Cerebellar cortex (tissue), 1 donor: ENCODE measurements around the gene CELA3B.
"Not testable (repeated sequence)": the region's sequence is repeated elsewhere in the genome, so short reads cannot be mapped to it uniquely, and the experiment has no call there.

Experiments used
- DNase-seq: peaks from one replicate; pipeline ENCODE4 v3.0.0-alpha.2; 2015; ENCODE audit warnings: low spot score

CELA3B gene

DNA sequence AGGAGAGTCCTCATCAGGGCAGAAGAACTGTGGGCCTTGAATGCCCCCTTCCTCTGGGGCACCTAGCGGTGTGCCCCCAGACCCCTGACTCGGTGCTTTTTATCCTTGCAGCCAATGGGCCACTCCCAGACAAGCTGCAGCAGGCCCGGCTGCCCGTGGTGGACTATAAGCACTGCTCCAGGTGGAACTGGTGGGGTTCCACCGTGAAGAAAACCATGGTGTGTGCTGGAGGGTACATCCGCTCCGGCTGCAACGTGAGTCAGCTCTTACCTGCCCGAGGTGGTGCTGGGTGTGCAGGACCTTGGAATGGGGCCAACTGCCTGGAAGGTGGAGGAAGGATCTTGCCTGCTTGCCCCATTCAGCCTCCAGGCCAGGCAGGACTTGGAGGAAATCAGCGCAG, 30.4 kb downstream of the CELA3B start:
- not testable (repeated sequence) for DNase-seq

DNA sequence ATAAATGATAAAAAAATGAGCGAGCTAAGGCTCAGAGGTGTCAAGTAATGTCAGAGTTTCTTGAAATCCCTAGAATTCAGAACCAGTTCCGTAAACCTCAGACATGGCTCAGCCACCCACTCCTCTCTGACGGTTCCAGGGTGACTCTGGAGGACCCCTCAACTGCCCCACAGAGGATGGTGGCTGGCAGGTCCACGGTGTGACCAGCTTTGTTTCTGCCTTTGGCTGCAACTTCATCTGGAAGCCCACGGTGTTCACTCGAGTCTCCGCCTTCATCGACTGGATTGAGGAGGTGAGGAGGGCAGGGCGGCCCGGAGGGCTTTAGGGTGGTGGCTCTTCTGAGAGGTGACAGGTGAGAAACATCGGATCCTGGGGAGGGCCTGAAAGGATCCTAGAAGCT, 32.7 kb downstream of the CELA3B start:
- not testable (repeated sequence) for DNase-seq

DNA sequence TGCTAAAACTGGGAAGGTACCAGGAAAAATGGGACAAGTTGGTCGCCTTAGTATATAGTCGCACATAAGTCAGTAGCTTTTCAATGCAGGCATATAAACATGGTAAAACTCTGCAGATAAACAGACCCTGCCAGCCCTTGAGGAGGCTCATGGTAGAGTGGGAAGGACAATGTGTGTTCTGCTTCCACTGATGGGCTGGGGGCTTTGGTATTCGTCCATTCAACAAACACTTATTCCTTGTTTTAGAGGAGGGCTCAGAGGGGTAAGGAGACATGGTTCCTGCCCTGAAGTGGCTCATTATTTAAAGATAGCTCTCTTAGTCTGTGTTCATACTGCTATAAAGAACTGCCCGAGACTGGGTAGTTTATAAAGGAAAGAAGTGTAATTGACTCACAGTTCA, 35.9 kb downstream of the CELA3B start:
- not testable (repeated sequence) for DNase-seq

DNA sequence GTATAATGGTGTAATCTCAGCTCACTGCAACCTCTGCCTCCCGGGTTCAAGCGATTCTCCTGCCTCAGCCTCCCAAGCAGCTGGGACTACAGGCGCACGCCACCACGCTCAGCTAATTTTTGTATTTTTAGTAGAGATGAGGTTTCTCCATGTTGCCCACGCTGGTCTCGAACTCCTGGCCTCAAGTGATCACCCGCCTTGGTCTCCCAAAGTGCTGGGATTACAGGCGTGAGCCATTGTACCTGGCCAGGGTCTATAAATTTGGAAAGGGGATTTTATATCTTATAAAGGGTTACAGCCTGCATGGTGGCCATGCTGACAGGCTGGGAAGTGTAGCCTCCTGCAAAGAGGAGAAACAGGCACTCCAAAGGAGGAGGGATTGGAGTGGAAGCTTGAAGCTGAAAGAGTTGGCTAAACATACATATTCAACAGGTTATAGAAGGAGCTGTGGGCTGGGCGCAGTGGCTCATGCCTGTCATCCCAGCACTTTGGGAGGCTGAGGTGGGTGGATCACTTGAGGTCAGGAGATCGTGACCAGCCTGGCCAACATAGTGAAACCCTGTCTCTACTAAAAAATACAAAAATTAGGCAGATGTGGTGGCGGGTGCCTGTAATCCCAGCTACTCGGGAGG, 37.9 kb downstream of the CELA3B start:
- not testable (repeated sequence) for DNase-seq

DNA sequence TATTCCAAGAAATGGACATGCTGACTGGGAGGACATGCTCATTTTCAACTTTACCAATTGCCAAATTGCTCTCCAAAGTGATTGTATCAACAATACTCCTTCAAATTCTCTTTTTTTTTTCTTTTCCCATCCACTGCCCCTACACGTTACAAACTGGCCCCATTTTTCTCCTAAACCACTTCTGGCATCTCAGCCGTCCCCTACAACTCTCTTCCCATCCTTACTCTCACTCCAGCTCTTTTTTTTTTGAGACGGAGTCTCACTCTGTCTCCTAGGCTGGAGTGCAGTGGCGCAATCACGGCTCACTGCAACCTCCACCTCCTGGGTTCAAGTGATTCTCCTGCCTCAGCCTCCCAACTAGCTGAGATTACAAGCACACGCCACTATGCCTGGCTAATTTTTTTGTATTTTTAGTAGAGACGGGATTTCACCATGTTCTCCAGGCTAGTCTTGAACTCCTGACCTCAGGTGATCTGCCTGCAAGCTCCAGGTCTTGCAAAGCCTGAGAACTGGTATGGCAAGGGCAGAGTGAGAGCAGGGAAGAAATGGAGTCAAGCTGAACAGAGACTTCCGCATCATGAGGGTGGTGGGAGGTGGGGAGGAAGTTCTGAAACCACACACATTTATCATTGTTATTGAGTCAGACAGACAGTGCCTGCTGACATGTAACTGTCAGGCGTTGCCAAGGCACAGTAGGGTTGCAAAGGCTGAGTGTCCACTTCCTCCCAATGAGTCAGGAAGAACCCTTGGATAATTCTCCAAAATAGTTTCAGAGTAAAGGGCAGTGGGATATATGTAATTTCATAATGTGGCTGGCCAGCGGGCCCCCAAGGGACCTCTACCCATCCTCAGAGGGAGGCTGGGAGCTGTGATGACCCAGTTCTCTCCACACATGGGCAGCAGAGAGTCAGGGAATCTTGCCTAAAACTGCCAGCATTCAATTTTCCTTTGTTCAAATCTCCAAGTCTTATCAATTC, 42.0 kb downstream of the CELA3B start:
- DNase-seq, result no peak

DNA sequence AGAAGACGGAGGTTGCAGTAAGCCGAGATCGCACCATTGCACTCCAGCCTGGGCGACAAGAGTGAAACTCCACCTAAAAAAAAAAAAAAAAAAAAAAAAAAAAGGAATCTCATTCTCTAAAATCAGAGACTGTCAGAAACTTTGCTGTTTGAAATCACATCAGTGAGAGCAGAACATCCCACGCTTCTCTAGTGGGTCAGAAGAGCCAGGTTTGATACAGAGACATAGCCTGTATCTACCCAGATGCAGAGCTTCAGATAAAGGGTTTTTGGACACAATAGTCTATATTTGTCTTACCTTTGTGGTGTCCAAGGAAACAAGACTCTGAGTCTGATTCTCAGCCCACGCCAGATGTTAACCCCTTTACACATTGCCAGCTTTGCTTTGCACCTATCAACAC, 44.2 kb downstream of the CELA3B start:
- no peak for DNase-seq

DNA sequence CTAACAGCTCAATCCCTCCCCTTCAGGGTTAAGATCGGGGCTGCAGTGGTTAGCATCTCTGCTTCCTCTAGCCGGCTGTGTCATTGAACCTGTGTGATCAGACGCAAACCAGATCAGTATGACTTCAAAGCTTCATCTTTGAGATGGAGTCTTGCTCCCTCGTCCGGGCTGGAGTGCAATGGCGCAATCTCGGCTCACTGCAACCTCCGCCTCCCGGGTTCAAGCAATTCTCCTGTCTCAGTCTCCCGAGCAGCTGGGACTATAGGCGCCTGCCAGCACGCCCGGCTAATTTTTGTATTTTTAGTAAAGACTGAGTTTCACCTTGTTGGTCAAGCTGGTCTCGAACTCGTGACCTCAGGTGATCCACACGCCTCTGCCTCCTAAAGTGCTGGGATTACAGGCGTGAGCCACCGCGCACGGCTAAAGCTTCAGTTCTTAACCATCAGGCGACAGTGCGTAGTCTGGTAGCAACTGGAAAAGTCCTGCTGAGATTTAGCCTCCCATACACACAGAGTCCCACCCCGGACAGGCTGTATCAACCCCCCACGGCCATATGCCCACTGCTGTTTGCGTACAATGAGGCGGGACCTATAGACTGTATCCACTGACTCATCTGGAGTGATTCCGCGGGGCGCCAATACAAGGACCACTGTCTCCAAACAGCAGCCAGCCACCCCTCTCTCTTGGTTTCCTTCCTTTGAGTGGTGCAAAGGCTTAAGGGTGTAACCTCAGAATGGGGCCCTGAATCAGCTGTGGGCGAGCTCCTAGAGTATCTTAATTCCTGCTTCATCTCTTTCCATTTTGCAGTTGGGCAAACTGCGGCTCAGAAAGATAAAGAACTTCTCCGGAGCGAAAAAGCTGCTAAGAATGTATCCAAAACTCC, 47.9 kb downstream of the CELA3B start:
- DNase-seq, result peak; percentile 41

DNA sequence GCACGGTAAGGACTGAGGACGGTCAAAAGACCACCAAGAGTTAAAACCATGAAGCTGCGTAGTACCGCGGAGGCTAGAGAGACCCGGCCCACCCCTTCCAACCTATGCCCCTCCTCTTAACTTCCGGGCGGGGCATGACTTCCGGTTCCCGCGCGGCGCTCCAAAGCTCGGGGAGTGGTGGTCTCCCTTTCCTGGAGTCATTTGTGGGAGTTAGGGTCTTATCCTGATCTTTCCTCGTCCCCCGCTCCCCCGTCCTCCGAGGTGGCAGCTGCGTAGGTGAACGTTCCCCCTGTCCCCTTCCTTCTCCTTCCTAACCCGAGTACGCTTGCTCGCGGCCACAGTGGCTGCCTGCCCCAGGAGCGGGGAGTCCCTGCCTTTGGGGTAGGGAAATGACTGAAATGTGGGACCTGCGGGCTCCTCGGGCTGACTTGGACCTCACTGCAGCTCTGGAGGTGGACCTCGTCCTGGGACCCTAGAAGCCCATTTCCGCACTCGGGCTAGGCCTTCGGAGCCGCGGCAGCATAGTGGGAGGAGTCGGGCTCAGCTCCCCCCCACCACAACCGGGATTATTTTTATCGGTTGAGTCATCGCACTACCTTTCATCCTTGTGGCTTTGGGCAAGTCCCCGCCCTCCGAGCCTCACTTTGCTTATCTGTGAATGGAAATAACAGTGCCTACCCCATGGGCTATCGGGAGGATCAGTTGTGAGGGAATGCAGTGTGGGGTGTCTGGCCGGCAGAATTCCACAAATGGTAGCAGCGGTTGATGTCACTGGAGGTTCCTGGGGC, 48.7 kb downstream of the CELA3B start:
- peak; percentile 93 for DNase-seq

DNA sequence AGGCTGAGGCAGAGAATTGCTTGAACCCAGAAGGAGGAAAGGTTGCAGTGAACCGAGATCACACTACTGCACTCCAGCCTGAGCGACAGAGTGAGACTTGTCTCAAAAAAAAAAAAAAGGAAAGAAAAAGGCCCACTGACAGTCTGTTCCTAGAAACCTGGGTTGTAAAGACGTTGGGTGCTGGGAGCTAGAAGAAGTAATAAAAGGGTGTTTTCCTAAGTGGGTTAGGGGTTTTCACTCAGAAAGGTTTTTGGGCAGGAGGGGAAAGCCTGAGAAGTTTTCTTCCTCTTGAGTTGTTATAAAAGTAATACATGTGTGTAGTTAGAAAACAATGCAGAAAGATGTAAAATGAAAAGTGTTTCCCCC, 50.1 kb downstream of the CELA3B start:
- DNase-seq, result no peak

DNA sequence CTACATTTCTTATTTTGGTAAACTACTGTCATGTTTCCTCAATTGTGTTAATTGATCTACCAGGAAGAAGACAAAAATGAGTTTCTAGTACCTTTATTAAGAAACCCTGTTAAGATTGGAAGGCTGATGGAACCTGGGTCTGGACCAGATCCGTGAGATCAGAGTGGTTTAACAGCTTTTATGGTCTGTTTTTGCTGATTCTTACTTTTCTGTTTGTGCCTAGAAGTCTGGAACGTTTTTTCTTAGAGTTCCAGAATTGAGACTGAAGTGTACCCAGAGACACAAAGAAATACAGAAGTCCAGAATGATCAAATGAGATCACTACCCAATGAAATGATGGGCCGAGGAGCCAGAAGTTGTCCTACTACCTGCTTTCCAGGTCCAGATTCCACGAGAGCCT, 53.2 kb downstream of the CELA3B start:
- DNase-seq, result no peak

DNA sequence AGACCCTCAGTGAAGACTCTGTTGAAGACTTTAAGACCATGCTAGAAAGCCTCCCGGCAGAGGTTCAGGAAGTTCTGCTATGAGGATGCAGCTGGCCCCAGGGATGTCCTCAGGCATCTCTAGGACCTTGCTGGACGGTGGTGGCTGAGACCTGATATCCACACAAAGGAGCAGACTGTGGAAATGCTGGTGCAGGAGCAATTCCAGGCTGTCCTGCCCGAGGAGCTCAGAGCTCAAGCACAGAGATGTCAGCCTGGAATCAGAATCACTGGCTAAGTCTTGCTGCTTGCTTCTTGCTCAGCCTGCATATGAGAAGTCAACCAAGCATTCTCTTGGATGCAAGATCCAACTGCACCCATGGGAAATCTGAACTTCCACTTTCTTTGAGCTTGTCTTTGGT, 53.7 kb downstream of the CELA3B start:
- no peak for DNase-seq

DNA sequence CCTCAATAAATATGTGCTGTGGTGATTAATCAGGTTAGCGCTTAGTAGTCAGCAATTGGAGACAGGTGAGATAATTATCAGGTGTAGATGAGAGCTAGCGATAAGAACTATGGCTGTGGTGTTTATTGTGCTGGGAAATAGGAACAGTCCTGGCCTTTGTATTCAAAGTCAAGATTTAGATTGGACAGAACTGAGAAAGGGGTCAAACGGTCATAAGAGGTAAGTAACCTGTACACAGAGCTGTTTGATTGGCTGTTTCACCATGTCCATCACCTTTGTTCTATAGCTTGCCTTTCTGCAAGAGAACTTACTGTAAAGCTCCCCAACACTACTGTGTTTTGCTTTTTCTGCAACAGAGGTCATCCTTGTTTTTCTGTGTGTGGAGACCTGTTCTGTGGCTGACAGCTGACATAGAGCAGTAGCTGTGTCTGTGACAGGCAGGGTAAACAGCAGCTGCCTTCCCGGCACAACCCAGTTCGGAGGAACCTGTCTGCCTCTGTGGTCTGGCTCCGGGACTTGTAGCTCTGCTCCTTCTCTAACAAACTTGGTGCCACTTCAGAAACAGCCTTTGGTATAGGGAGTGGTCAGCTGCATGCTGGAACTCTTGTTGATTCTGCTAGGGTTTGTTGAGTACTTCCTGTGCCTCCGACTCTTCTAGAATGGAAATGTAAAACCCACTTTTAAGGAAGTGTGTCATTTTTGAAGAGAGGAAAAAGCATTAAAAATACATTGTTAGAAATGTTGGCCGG, 54.6 kb downstream of the CELA3B start:
- DNase-seq, result no peak

DNA sequence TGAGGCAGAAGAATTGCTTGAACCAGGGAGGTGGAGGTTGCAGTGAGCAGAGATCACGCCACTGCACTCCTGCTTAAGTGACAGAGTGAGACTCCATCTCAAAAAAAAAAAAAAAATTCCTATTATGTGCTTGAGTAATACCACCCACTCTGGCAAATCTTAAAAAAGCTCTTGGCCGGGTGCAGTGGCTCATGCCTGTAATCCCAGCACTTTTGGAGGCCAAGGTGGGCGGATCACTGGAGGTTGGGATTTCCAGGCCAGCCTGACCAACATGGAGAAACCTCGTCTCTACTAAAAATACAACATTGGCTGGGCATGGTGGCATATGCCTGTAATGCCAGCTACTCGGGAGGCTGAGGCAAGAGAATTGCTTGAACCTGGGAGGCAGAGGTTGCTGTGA, 58.0 kb downstream of the CELA3B start:
- not testable (repeated sequence) for DNase-seq

DNA sequence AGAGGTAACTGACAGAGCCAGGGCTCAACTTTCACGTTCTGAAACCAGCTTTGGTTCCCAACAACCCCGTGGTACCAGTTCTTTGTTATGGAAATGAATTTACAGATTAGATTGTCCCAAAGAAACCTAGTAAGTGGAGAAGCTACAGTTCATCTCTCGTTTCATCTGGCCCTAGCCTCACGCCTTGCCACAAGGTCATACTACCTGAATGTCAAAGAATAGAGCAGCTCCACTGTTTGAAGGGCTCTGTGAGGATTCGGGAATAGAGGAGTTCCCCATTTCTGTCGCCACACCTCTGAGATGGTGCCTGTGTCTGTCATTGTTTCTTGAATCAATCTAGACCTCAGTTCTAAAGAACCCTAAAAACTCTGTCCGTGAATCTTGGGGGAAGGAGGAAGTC, 60.7 kb downstream of the CELA3B start:
- DNase-seq, result no peak

DNA sequence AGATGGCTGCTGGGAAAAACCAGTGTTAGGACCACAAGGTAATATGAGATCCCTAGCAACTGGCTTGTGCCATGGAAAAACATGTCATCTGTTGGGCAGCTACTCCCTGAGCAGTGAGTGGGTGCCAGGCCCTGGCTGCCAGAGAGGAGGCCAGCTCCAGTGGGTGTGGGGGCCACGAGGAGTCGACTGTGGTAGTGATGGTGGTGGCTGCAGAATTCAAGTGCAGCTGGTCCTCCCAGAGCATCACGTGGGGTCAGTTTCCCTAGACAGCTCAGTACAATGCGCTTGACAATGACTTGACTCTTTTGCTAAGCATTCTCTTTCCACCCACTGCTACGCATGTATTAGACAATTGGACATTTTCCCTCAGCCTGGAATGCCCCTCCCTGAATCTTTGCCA, 61.2 kb downstream of the CELA3B start:
- no peak for DNase-seq
